Endothelial cell of umbilical vein (primary cell): ENCODE results near the gene DCAF6. TPM values are rescaled to one million over a fixed set of nuclear protein-coding genes. Genes with fewer than 3 reads are reported as not detected.

Experiments used
- BruUV-seq: library from RNA; stranded (reverse); fragments of 400-500 nt; replicated peaks from 2 replicates; lab custom pipeline; 2021; lab: Mats Ljungman, UMichigan
- CTCF ChIA-PET: fragments of 300-600, 350-600 bp; sonication (Branson Sonifier 250); formaldehyde crosslinking; loops from one replicate; lab custom pipeline; 2021; ENCODE audit warnings: antibody characterized with exemption, inconsistent platforms; lab: Charles Lee
- POLR2A ChIA-PET: fragments of 300-600, 350-600 bp; sonication (Branson Sonifier 250); formaldehyde crosslinking; loops from one replicate; lab custom pipeline; 2021; ENCODE audit warnings: antibody characterized with exemption, inconsistent platforms; lab: Charles Lee
- DNase-seq: peaks from one replicate; pipeline ENCODE4 v3.0.0-alpha.2; 2011; ENCODE audit warnings: low read depth, low spot score
- FAIRE-seq: peaks from 2 replicates; lab custom pipeline; 2011; peaks lifted over from hg19 to GRCh38; lab: Jason Lieb, UNC
- H2AFZ ChIP-seq: 2 replicates; pipeline ENCODE4 v1.6.0; 2012; ENCODE audit warnings: low read depth, low read length, control low read depth, inconsistent platforms
- H3K27ac ChIP-seq: 2 replicates; pipeline ENCODE4 v1.5.1; 2011; ENCODE audit warnings: low read depth, mild to moderate bottlenecking, control low read depth, low read length, moderate library complexity; ENCODE audit not compliant: insufficient read depth
- H3K27me3 ChIP-seq, 2 experiments: 2 replicates each; pipeline versions ENCODE4 v1.6.0 to v1.6.1; 2011; ENCODE audit warnings: low read length in 2 of 2, mixed read lengths in 1 of 2; ENCODE audit not compliant: control insufficient read depth in 2 of 2, insufficient read depth in 2 of 2
- H3K36me3 ChIP-seq, 2 experiments: 2 replicates in 1 of 2; 3 replicates in 1 of 2; pipeline ENCODE4 v1.5.1; 2011; ENCODE audit warnings: low read length in 2 of 2, mild to moderate bottlenecking in 1 of 2, moderate library complexity in 1 of 2; ENCODE audit not compliant: control insufficient read depth in 2 of 2, insufficient read depth in 2 of 2; ENCODE audit errors: extremely low read depth in 1 of 2
- H3K4me1 ChIP-seq: 3 replicates; pipeline ENCODE4 v1.5.1; 2011; ENCODE audit warnings: mild to moderate bottlenecking, low read length; ENCODE audit not compliant: control insufficient read depth, insufficient read depth; ENCODE audit errors: extremely low read depth
- H3K4me2 ChIP-seq: 2 replicates; pipeline ENCODE4 v1.6.1; 2011; ENCODE audit warnings: low read length, control low read depth, mixed read lengths; ENCODE audit not compliant: insufficient read depth
- H3K4me3 ChIP-seq, 3 experiments: fragments of 200-600 bp in 1 of 3; sonication (generic), shearing (Covaris generic) in 1 of 3; replicated peaks in 1 of 3; 2 replicates each; pipeline ENCODE4 v1.5.1; 2011 to 2016; ENCODE audit warnings: control low read depth in 3 of 3, low read length in 3 of 3, mild to moderate bottlenecking in 2 of 3, inconsistent platforms in 1 of 3, low read depth in 1 of 3, moderate library complexity in 1 of 3; ENCODE audit not compliant: insufficient read depth in 1 of 3
- H3K79me2 ChIP-seq: 2 replicates; pipeline ENCODE4 v1.6.0; 2012; ENCODE audit warnings: low read length, inconsistent platforms; ENCODE audit not compliant: control insufficient read depth, insufficient read depth
- H3K9ac ChIP-seq: replicated peaks from 2 replicates; pipeline ENCODE3; 2011; ENCODE audit warnings: low read length, control low read depth; ENCODE audit not compliant: insufficient read depth; ENCODE audit errors: extremely low read depth
- H3K9me1 ChIP-seq: replicated peaks from 3 replicates; pipeline ENCODE4 v1.6.0; 2011; ENCODE audit warnings: mild to moderate bottlenecking, low read length; ENCODE audit not compliant: control insufficient read depth, insufficient read depth; ENCODE audit errors: extremely low read depth
- H3K9me3 ChIP-seq: replicated peaks from 2 replicates; pipeline ENCODE4 v1.5.1; 2012; ENCODE audit warnings: low read length, inconsistent platforms; ENCODE audit not compliant: control insufficient read depth, insufficient read depth
- H4K20me1 ChIP-seq: replicated peaks from 2 replicates; pipeline ENCODE3; 2011; ENCODE audit warnings: mild to moderate bottlenecking, low read length; ENCODE audit not compliant: control insufficient read depth, insufficient read depth; ENCODE audit errors: extremely low read depth
- CTCF ChIP-seq, 2 donors: IDR thresholded peaks; 1 replicate in 1 of 2; 2 replicates in 1 of 2; pipeline ENCODE4 v1.5.1; 2011; ENCODE audit warnings: low read length in 2 of 2, mild to moderate bottlenecking in 2 of 2, moderate library complexity in 2 of 2, control low read depth in 1 of 2, inconsistent platforms in 1 of 2, low read depth in 1 of 2; ENCODE audit not compliant: insufficient read depth in 1 of 2; ENCODE audit errors: extremely low read depth in 1 of 2
- EZH2 ChIP-seq: IDR thresholded peaks from 2 replicates; pipeline ENCODE4 v1.6.1; 2012; ENCODE audit warnings: borderline replicate concordance, low read depth, mild to moderate bottlenecking, moderate library complexity, low read length, inconsistent platforms; ENCODE audit not compliant: severe bottlenecking
- FOS ChIP-seq: IDR thresholded peaks from 2 replicates; pipeline ENCODE4 v1.6.1; 2011; ENCODE audit warnings: mild to moderate bottlenecking, low read length, moderate library complexity, borderline replicate concordance; ENCODE audit not compliant: insufficient read depth
- GATA2 ChIP-seq: IDR thresholded peaks from 2 replicates; pipeline ENCODE4 v1.7.0; 2011; ENCODE audit warnings: low read depth, mild to moderate bottlenecking, moderate library complexity, mixed read lengths, low read length; ENCODE audit not compliant: insufficient read length, insufficient read depth
- JUN ChIP-seq: IDR thresholded peaks from 2 replicates; pipeline ENCODE4 v1.6.1; 2011; ENCODE audit warnings: borderline replicate concordance, low read depth; ENCODE audit not compliant: insufficient read length, insufficient read depth
- MAX ChIP-seq: IDR thresholded peaks from 2 replicates; pipeline ENCODE4 v1.6.1; 2011; ENCODE audit not compliant: insufficient read depth, insufficient read length
- MYC ChIP-seq: IDR thresholded peaks from one replicate; pipeline ENCODE4 v1.6.1; 2011; ENCODE audit warnings: mild to moderate bottlenecking, low read depth, low read length
- POLR2A ChIP-seq: IDR thresholded peaks from 2 replicates; pipeline ENCODE4 v1.6.1; 2012; ENCODE audit warnings: low read depth, mild to moderate bottlenecking, control low read depth, low read length
- POLR2AphosphoS5 ChIP-seq: IDR thresholded peaks from 2 replicates; pipeline ENCODE4 v1.6.1; 2012; ENCODE audit warnings: low read depth, mild to moderate bottlenecking, control low read depth, low read length, moderate library complexity; ENCODE audit not compliant: insufficient read depth
- dilution Hi-C: fragments of 300-500 bp; cut with MboI; formaldehyde crosslinking; loops from one replicate; pipeline ENCODE4 v1.15.0; 2019; ENCODE audit warnings: low sequenced_read_pairs; ENCODE audit not compliant: extremely low pct_ligation_motif_present
- intact Hi-C: fragments of 100-400 bp; cut with micrococcal nuclease; formaldehyde crosslinking; loops from one replicate; pipeline ENCODE4 v1.10.0; 2022
- polyA plus RNA-seq, 4 experiments: library from polyadenylated mRNA; depleted of rRNA in 3 of 4; stranded (reverse) in 3 of 4; unstranded in 1 of 4; fragments of >200 nt; gene quantifications; 2 replicates each; pipeline versions ENCODE4 v1.2.1 to v1.2.3, GENCODE V29; 2011 to 2012; ENCODE audit warnings: missing spikeins in 1 of 4
- total RNA-seq: library from RNA; stranded (reverse); gene quantifications from 2 replicates; pipeline ENCODE4 v1.2.3, GENCODE V29; 2021

DCAF6 gene
- total and polyA plus RNA-seq, 2 donors (not counting 3 experiments of a cell fraction or from before 2014, with no cell fraction given): 28.6 to 39.4 TPM

DNA sequence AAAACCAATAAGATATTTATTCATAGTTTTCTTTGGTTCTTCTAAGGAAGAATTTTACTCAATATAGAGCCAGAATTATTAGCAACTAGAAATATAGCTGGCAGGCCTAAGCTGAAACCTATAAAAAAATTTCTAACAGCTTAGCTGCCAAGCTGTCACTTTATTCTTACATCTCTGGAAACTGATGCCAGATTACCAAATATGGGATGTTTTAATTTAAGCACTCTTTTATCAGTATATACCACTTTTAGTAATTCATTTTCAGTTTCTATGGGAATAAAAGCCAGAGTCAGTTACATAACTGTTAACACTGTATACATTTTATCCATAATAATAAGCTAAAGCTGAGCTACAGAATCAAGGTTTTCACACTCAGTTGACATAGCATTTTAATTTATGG is 69.0 kb downstream of the DCAF6 start:
- FAIRE-seq (no peak), DNase-seq (no peak)
- no peaks in the 10 kb centered on the region for H3K79me2 ChIP-seq
- no peaks in the 10 kb centered on the region for H3K9me1 ChIP-seq
- H3K4me2 ChIP-seq: no peak overlapping the region
- no peak overlapping the region for H3K9ac ChIP-seq
- dilution Hi-C loops: no loop called here
- TF ChIP-seq MAX: no peak
- no peak for TF ChIP-seq POLR2A
- no peak for TF ChIP-seq CTCF (IDR thresholded peaks at IDR 0.05; ENCODE audit: extremely low read depth in 1 of 2, insufficient read depth in 1 of 2, low read depth in 1 of 2, low read length in 2 of 2)
- no peak for TF ChIP-seq JUN
- no peak for TF ChIP-seq FOS
- no peak for TF ChIP-seq POLR2AphosphoS5
- no peak for TF ChIP-seq GATA2
- TF ChIP-seq EZH2: no peak
- TF ChIP-seq MYC: no peak
- POLR2A ChIA-PET: no interaction called here
- peaks cover 2 to 3% of the 10 kb centered on the region in 2 experiments for H3K36me3 ChIP-seq
- no peaks in the 10 kb centered on the region for H3K4me1 ChIP-seq
- no peaks in the 10 kb centered on the region for H3K9me3 ChIP-seq
- H3K4me3 ChIP-seq: no peak overlapping the region
- CTCF ChIA-PET: interaction anchor here (1.0 kb wide), 1 partner anchor 17 kb away, joined by 3 read pairs; no protein-coding TSS in a partner anchor
- H4K20me1 ChIP-seq: no peaks in the 10 kb centered on the region
- no TSS peak for BruUV-seq
- no peak overlapping the region for H3K27ac ChIP-seq
- H2AFZ ChIP-seq: no peak overlapping the region
- intact Hi-C loops: no loop called here
- H3K27me3 ChIP-seq: no peaks in the 10 kb centered on the region
